Gastroesophageal sphincter (tissue), 4 donors: Measurements from ENCODE around the gene CBFA2T2. TPM values are rescaled to one million over a fixed set of nuclear protein-coding genes. Genes with fewer than 3 reads are reported as not detected.

Experiments
- ATAC-seq: fragments of 150-250 bp; one replicate; pipeline ENCODE4 v1.9.1; 2016; ENCODE audit warnings: mild to moderate bottlenecking, moderate library complexity
- H3K27ac ChIP-seq, 4 donors: fragments of 200-600 bp; sonication (generic) in 3 of 4; 1 replicate in 3 of 4; 2 replicates in 1 of 4; pipeline ENCODE4 v1.5.1; 2016 to 2019
- H3K27me3 ChIP-seq: fragments of 200-600 bp; sonication (generic); one replicate; pipeline ENCODE4 v1.5.1; 2019
- H3K36me3 ChIP-seq, 2 donors: fragments of 200-600 bp; sonication (generic); one replicate each; pipeline ENCODE4 v1.5.1; 2019; ENCODE audit warnings: control low read depth in 1 of 2
- H3K4me1 ChIP-seq, 3 donors: fragments of 200-600 bp; sonication (generic); 1 replicate in 2 of 3; 2 replicates in 1 of 3; pipeline ENCODE4 v1.5.1; 2016 to 2019; ENCODE audit warnings: control low read depth in 2 of 3
- H3K4me3 ChIP-seq, 2 donors: fragments of 200-600 bp; sonication (generic); one replicate each; pipeline ENCODE4 v1.5.1; 2019; ENCODE audit warnings: mild to moderate bottlenecking in 1 of 2, moderate library complexity in 1 of 2
- H3K9me3 ChIP-seq, 3 donors: fragments of 200-600 bp; sonication (generic); one replicate each; pipeline ENCODE4 v1.5.1; 2017 to 2019; ENCODE audit warnings: control low read depth in 2 of 3
- EP300 ChIP-seq: sonication (generic); formaldehyde crosslinking; IDR thresholded peaks from one replicate; pipeline ENCODE4 v1.6.1; 2017; ENCODE audit warnings: antibody characterized with exemption, mild to moderate bottlenecking
- POLR2A ChIP-seq, 2 donors: fragments of 450-650 bp; IDR thresholded peaks; one replicate each; pipeline ENCODE4 v1.6.1; 2017; ENCODE audit warnings: antibody characterized with exemption in 2 of 2, mild to moderate bottlenecking in 2 of 2, moderate library complexity in 1 of 2
- POLR2AphosphoS5 ChIP-seq: sonication (generic); formaldehyde crosslinking; IDR thresholded peaks from one replicate; pipeline ENCODE4 v1.6.1; 2017; ENCODE audit warnings: antibody characterized with exemption
- WGBS, 2 donors: methylation state at CpG; one replicate each; pipeline ENCODE4 v1.1.5; 2018; ENCODE audit warnings: low coverage in 1 of 2; 5-methylcytosine and 5-hydroxymethylcytosine counted together
- total RNA-seq, 4 donors: library from RNA; depleted of rRNA; stranded (reverse); fragments of >200 nt; gene quantifications; one replicate each; pipeline ENCODE4 v1.1.0, GENCODE V29; 2016
- TF ChIP-seq, protein P1 (sequence below), 4 experiments: fragments of 200-600 bp in 2 of 4; fragments of 450-650 bp in 2 of 4; sonication (generic) in 1 of 4; IDR thresholded peaks; one replicate each; pipeline ENCODE4 v1.5.1; 2017 to 2019; ENCODE audit warnings: antibody characterized with exemption in 4 of 4, mild to moderate bottlenecking in 2 of 4, moderate library complexity in 2 of 4

The CBFA2T2 gene
- total RNA-seq, 4 donors from 2014 or later = 11.1 to 17.4 (median 14.2) TPM

DNA sequence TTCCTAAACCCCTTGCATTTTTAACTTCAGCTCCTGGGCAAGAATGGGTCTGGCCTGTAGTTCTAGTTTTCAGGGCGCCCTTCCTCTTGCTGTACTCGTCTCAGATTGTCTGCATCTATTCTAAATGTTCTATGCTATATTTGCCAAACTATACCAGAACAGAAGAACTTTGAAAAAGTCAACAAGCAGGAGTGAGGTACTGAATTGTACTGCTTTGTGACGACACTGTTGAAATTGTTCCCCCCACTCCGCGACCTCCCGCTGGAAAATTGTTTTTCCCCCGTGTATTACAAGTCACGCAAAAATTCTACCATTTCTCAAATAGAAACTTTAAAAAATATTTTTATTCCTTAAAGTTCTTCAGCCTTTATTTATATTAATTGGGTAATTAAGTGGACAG is 73.9 kb downstream of the CBFA2T2 start:
- Histone ChIP-seq H3K36me3 (no peaks in the 10 kb centered on the region), H3K27ac (peak overlapping the region in 2 of 4 donors; percentile 39 to 63), H3K4me1 (peaks cover 6 to 65% (median 11%) of the 10 kb centered on the region in 3 donors), H3K27me3 (no peaks in the 10 kb centered on the region), H3K4me3 (no peak overlapping the region), H3K9me3 (no peaks in the 10 kb centered on the region)
- TF ChIP-seq POLR2A (IDR thresholded peaks at IDR 0.05) (no peak), EP300 (no peak)
- 81 to 84% methylated on average over 8 of the region's 8 CpGs for WGBS, 2 donors
- no peak for ATAC-seq

DNA sequence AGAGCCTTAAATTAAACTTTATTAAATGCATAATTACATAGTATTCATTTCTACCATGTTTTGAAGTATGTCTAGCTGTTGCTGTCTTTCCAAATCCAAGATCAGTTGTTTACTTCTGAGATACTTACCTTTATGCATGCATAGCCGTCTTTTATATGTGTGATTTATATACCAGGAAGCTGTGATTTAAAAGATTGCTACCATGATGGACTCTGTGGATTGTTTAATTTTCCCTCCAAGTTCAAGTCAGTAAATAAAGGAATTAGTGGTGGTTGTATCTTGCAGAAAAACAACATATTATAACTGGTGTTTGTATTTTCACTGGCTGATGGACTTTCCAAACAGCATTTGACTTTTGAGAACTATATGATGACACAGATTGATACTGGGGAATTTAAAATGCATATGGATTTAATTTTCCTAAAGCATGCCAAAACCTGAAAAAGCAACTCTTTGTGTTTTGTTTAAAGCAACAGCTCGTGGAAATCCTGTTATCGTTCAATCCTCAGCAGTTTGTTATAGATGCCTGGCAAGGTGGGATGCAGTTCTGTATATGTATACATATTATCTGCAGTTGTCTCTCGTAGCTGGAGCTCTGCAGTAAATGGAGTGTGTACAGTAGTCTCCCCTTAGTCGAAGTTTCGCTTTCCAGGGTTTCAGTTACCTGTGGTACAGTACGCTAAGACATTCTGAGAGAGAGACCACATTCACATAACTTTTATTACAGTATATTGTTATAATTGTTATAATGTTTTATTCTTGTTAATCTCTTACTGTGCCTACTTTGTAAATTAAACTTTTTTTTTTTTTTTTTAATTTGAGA is 77.1 kb downstream of the CBFA2T2 start:
- no peaks in the 10 kb centered on the region for H3K27me3 ChIP-seq
- H3K4me3 ChIP-seq = no peak overlapping the region
- H3K27ac ChIP-seq = no peak overlapping the region
- H3K4me1 ChIP-seq = peaks cover 10 to 77% (median 17%) of the 10 kb centered on the region in 3 donors
- ATAC-seq = no peak
- 63 to 72% methylated on average over 7 of the region's 7 CpGs for WGBS, 2 donors
- no peaks in the 10 kb centered on the region for H3K9me3 ChIP-seq
- H3K36me3 ChIP-seq = no peaks in the 10 kb centered on the region
- TF ChIP-seq POLR2AphosphoS5 (no peak), POLR2A (IDR thresholded peaks at IDR 0.05) (no peak), EP300 (no peak)
- TF ChIP-seq, protein P1, sequence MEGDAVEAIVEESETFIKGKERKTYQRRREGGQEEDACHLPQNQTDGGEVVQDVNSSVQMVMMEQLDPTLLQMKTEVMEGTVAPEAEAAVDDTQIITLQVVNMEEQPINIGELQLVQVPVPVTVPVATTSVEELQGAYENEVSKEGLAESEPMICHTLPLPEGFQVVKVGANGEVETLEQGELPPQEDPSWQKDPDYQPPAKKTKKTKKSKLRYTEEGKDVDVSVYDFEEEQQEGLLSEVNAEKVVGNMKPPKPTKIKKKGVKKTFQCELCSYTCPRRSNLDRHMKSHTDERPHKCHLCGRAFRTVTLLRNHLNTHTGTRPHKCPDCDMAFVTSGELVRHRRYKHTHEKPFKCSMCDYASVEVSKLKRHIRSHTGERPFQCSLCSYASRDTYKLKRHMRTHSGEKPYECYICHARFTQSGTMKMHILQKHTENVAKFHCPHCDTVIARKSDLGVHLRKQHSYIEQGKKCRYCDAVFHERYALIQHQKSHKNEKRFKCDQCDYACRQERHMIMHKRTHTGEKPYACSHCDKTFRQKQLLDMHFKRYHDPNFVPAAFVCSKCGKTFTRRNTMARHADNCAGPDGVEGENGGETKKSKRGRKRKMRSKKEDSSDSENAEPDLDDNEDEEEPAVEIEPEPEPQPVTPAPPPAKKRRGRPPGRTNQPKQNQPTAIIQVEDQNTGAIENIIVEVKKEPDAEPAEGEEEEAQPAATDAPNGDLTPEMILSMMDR (IDR thresholded peaks at IDR 0.05) = no peak

- H3K4me1 ChIP-seq = peaks cover 10 to 67% (median 17%) of the 10 kb centered on the region in 3 donors
- 91% methylated on average over 4 of the region's 4 CpGs; no CpG with 5 or more reads in 1 of the 2 donors for WGBS, 2 donors
- ATAC-seq = no peak
- no peak for TF ChIP-seq POLR2A (IDR thresholded peaks at IDR 0.05)
- TF ChIP-seq, protein P1 (IDR thresholded peaks at IDR 0.05) = no peak
- TF ChIP-seq EP300 = no peak
- TF ChIP-seq POLR2AphosphoS5 = no peak
- H3K4me3 ChIP-seq = no peak overlapping the region
- H3K36me3 ChIP-seq = no peaks in the 10 kb centered on the region
- H3K9me3 ChIP-seq = no peaks in the 10 kb centered on the region
- no peaks in the 10 kb centered on the region for H3K27me3 ChIP-seq
- H3K27ac ChIP-seq = no peak overlapping the region
These were observed 78.1 kb downstream of the CBFA2T2 start for GRCh38 chr20:33567949-33568348.

- Histone ChIP-seq H3K4me1 (peaks cover 5 to 63% (median 17%) of the 10 kb centered on the region in 3 donors), H3K27ac (peak overlapping the region in 3 of 4 donors; percentile 28 to 52 (median 37)), H3K27me3 (no peaks in the 10 kb centered on the region), H3K36me3 (no peaks in the 10 kb centered on the region), H3K4me3 (no peak overlapping the region), H3K9me3 (no peaks in the 10 kb centered on the region)
- TF ChIP-seq EP300 (no peak), POLR2AphosphoS5 (no peak), POLR2A (IDR thresholded peaks at IDR 0.05) (no peak)
- TF ChIP-seq, protein P1 (IDR thresholded peaks at IDR 0.05) = no peak
- ATAC-seq = peak; percentile 48
- 51 to 85% methylated on average over 3 to 4 of the region's 9 CpGs for WGBS, 2 donors
These were observed 78.5 kb downstream of the CBFA2T2 start for GRCh38 chr20:33568378-33568777.

DNA sequence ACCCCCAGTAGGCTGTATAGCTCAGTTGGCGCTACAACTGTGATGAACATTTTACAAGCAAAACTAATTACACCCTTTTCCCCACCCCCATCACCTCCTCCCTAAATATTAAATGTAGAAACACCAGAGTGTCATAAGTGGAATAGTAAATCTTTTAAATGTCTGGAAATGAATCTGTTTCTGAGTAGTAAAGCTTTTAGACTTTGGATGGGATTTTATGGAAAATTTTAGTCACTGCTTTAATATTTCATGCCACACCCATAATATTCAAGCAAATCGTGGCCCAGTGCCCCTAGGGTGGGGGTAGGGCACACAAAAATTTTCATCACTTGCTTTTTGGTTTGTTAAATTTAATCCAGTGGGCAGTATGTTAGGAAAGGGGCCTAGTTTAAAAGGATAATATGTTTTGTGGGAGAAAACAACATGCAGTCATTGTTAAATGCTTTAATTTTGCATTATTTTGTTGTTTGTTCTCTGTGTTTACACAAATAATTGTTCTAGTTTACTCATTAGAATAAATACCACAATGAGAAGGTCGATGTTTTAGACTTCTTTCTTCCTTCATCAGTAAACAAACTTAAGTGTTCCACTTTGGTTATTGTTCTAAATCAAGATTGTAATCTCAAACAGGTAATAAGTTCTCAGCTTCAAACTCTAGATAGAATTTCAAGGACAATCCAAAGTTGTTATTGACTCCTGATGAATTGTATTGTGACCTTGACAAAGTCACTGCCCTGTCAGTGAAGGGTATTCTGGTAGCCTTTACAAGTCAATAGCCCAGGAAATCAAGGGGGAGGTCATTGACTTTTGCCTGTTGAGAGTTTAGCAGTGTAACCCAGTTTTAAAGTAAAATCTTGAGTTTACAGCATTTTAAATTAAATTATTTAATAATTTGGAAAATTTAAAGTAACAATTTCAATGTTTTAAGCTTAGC is 79.2 kb downstream of the CBFA2T2 start:
- no peaks in the 10 kb centered on the region for H3K9me3 ChIP-seq
- peak; percentile 71 for ATAC-seq
- no peaks in the 10 kb centered on the region for H3K27me3 ChIP-seq
- H3K4me1 ChIP-seq = peaks cover 2 to 55% (median 17%) of the 10 kb centered on the region in 3 donors
- 38 to 42% methylated on average over 3 of the region's 3 CpGs for WGBS, 2 donors
- H3K27ac ChIP-seq = peak overlapping the region in 3 of 4 donors; percentile 28 to 52 (median 37)
- H3K4me3 ChIP-seq = no peak overlapping the region
- no peak for TF ChIP-seq EP300
- TF ChIP-seq, protein P1 (IDR thresholded peaks at IDR 0.05) = no peak
- TF ChIP-seq POLR2AphosphoS5 = peak; percentile 41
- no peaks in the 10 kb centered on the region for H3K36me3 ChIP-seq
